H1 (cell line): ENCODE measurements around the gene AHRR. TPM values are rescaled to one million over a fixed set of nuclear protein-coding genes. Genes with fewer than 3 reads are reported as not detected.

Experiments
- CTCF ChIA-PET: fragments of 300-600 bp; sonication (Branson Sonifier 250); formaldehyde crosslinking; loops from one replicate; lab custom pipeline; 2021; ENCODE audit not compliant: partially characterized antibody; lab: Charles Lee
- POLR2A ChIA-PET: fragments of 300-600 bp; sonication (Branson Sonifier 250); formaldehyde crosslinking; loops from one replicate; lab custom pipeline; 2021; ENCODE audit warnings: inconsistent platforms; ENCODE audit not compliant: partially characterized antibody; lab: Charles Lee
- DNase-seq, 2 experiments: peaks; one replicate each; pipeline versions ENCODE4 v3.0.0 to v3.0.0-alpha.2; 2010 to 2022; ENCODE audit warnings: low spot score in 2 of 2, low read depth in 1 of 2, mixed read lengths in 1 of 2
- FAIRE-seq: peaks from 2 replicates; lab custom pipeline; 2011; peaks lifted over from hg19 to GRCh38; lab: Jason Lieb, UNC
- H2AFZ ChIP-seq: 2 replicates; pipeline ENCODE4 v1.8.1; 2012; ENCODE audit warnings: low read length, inconsistent platforms
- H2AK5ac ChIP-seq: 2 replicates; pipeline ENCODE4 v1.6.1; 2013; ENCODE audit warnings: low read depth, low read length
- H2BK120ac ChIP-seq: replicated peaks from 2 replicates; pipeline ENCODE3; 2013; ENCODE audit warnings: low read depth, low read length, inconsistent platforms
- H2BK12ac ChIP-seq: 2 replicates; pipeline ENCODE4 v1.6.1; 2013; ENCODE audit warnings: low read depth, low read length
- H2BK15ac ChIP-seq: 2 replicates; pipeline ENCODE4 v1.6.1; 2013; ENCODE audit warnings: low read length
- H2BK20ac ChIP-seq: 2 replicates; pipeline ENCODE4 v1.6.1; 2013; ENCODE audit warnings: low read length
- H2BK5ac ChIP-seq: 2 replicates; pipeline ENCODE4 v1.6.1; 2013; ENCODE audit warnings: low read depth, low read length
- H3K14ac ChIP-seq: 2 replicates; pipeline ENCODE4 v1.6.1; 2013; ENCODE audit warnings: inconsistent platforms; ENCODE audit not compliant: insufficient read length
- H3K18ac ChIP-seq: 2 replicates; pipeline ENCODE4 v1.6.1; 2013; ENCODE audit warnings: low read length; ENCODE audit errors: extremely low read depth
- H3K23ac ChIP-seq: 2 replicates; pipeline ENCODE4 v1.6.1; 2013; ENCODE audit warnings: inconsistent platforms; ENCODE audit not compliant: insufficient read length
- H3K23me2 ChIP-seq: 2 replicates; pipeline ENCODE4 v1.6.1; 2013; ENCODE audit warnings: low read depth, low read length
- H3K27ac ChIP-seq: 2 replicates; pipeline ENCODE4 v1.6.1; 2011; ENCODE audit warnings: low read depth, low read length, inconsistent platforms
- H3K27me3 ChIP-seq, 4 experiments: replicated peaks in 1 of 4; 1 replicate in 1 of 4; 2 replicates in 3 of 4; pipeline versions ENCODE4 v1.6.1 to v1.8.1; 2011 to 2013; ENCODE audit warnings: low read length in 3 of 4, mild to moderate bottlenecking in 3 of 4, inconsistent platforms in 2 of 4, mixed read lengths in 2 of 4, moderate library complexity in 1 of 4; ENCODE audit not compliant: control insufficient read depth in 3 of 4, insufficient read depth in 3 of 4; ENCODE audit errors: extremely low read depth in 1 of 4
- H3K36me3 ChIP-seq, 4 experiments: 2 replicates each; pipeline versions ENCODE4 v1.6.1 to v1.8.1; 2011 to 2013; ENCODE audit warnings: mild to moderate bottlenecking in 4 of 4, low read length in 3 of 4, moderate library complexity in 2 of 4, control low read depth in 1 of 4, inconsistent platforms in 1 of 4; ENCODE audit not compliant: insufficient read depth in 4 of 4, control insufficient read depth in 2 of 4
- H3K4ac ChIP-seq: replicated peaks from 2 replicates; pipeline ENCODE3; 2013; ENCODE audit warnings: low read length, low read depth, mixed read lengths, inconsistent platforms; ENCODE audit not compliant: insufficient read length
- H3K4me1 ChIP-seq, 4 experiments: replicated peaks in 1 of 4; 1 replicate in 1 of 4; 2 replicates in 3 of 4; pipeline versions ENCODE4 v1.6.1 to v1.8.1; 2011 to 2013; ENCODE audit warnings: low read length in 3 of 4, inconsistent platforms in 2 of 4, mixed read lengths in 1 of 4; ENCODE audit not compliant: insufficient read depth in 4 of 4, control insufficient read depth in 3 of 4
- H3K4me2 ChIP-seq, 2 experiments: 2 replicates each; pipeline versions ENCODE4 v1.6.1 to v1.8.1; 2011 to 2013; ENCODE audit warnings: low read depth in 2 of 2, low read length in 2 of 2, control low read depth in 1 of 2, inconsistent platforms in 1 of 2, mild to moderate bottlenecking in 1 of 2; ENCODE audit not compliant: insufficient read depth in 1 of 2
- H3K4me3 ChIP-seq, 4 experiments: fragments of 200-600, 300-600 bp in 1 of 4; sonication (generic), shearing (Covaris generic), sonication (Bioruptor Twin) in 1 of 4; 2 replicates each; pipeline versions ENCODE4 v1.5.1 to v1.8.1; 2011 to 2016; ENCODE audit warnings: low read length in 4 of 4, low read depth in 3 of 4, control low read depth in 2 of 4, inconsistent platforms in 2 of 4, mild to moderate bottlenecking in 2 of 4, mixed read lengths in 1 of 4, moderate library complexity in 1 of 4; ENCODE audit not compliant: insufficient read depth in 2 of 4; ENCODE audit errors: extremely low read depth in 1 of 4
- H3K56ac ChIP-seq: replicated peaks from 2 replicates; pipeline ENCODE3; 2013; ENCODE audit warnings: low read depth, mild to moderate bottlenecking, mixed read lengths, low read length, inconsistent platforms; ENCODE audit not compliant: insufficient read length
- H3K79me1 ChIP-seq: 2 replicates; pipeline ENCODE4 v1.6.1; 2013; ENCODE audit warnings: low read depth, low read length, control low read depth
- H3K79me2 ChIP-seq, 2 experiments: 2 replicates each; pipeline versions ENCODE4 v1.6.1 to v1.8.1; 2012 to 2013; ENCODE audit warnings: low read length in 2 of 2, mild to moderate bottlenecking in 2 of 2, inconsistent platforms in 1 of 2; ENCODE audit not compliant: insufficient read depth in 2 of 2, control insufficient read depth in 1 of 2
- H3K9ac ChIP-seq, 4 experiments: replicated peaks in 1 of 4; 1 replicate in 1 of 4; 2 replicates in 3 of 4; pipeline versions ENCODE4 v1.6.1 to v1.8.1; 2011 to 2013; ENCODE audit warnings: low read depth in 3 of 4, low read length in 3 of 4, control low read depth in 2 of 4, mild to moderate bottlenecking in 2 of 4, moderate library complexity in 2 of 4, inconsistent platforms in 1 of 4; ENCODE audit errors: extremely low read depth in 1 of 4
- H3K9me3 ChIP-seq, 2 experiments: 2 replicates each; pipeline versions ENCODE4 v1.6.1 to v1.8.1; 2012 to 2013; ENCODE audit warnings: mild to moderate bottlenecking in 2 of 2, moderate library complexity in 2 of 2, control low read depth in 1 of 2, inconsistent platforms in 1 of 2, low read depth in 1 of 2, low read length in 1 of 2, mixed read lengths in 1 of 2; ENCODE audit not compliant: insufficient read depth in 2 of 2
- H4K20me1 ChIP-seq, 2 experiments: replicated peaks in 1 of 2; 2 replicates each; pipeline versions ENCODE3 to v1.8.1; 2011 to 2013; ENCODE audit warnings: inconsistent platforms in 2 of 2, low read length in 2 of 2, mild to moderate bottlenecking in 1 of 2; ENCODE audit not compliant: insufficient read depth in 2 of 2, control insufficient read depth in 1 of 2
- H4K5ac ChIP-seq: 2 replicates; pipeline ENCODE4 v1.6.1; 2013; ENCODE audit warnings: low read length, low read depth, mixed read lengths, inconsistent platforms; ENCODE audit not compliant: insufficient read length
- H4K8ac ChIP-seq: 2 replicates; pipeline ENCODE4 v1.8.0; 2013; ENCODE audit warnings: mild to moderate bottlenecking, moderate library complexity, low read length, inconsistent platforms; ENCODE audit not compliant: insufficient read depth; ENCODE audit errors: extremely low read depth
- H4K91ac ChIP-seq: replicated peaks from 2 replicates; pipeline ENCODE3; 2013; ENCODE audit warnings: low read length, mixed read lengths, inconsistent platforms; ENCODE audit not compliant: insufficient read length
- BCL11A ChIP-seq, 2 experiments: IDR thresholded peaks; one replicate each; pipeline ENCODE4 v1.6.1; 2011; ENCODE audit warnings: low read depth in 2 of 2, low read length in 2 of 2, mild to moderate bottlenecking in 2 of 2
- CBX8 ChIP-seq: fragments of 300-800, 300-1000 bp; sonication (generic); IDR thresholded peaks from 2 replicates; pipeline ENCODE4 v1.7.1; 2016; ENCODE audit warnings: low read depth, low read length, borderline replicate concordance
- CEBPB ChIP-seq: IDR thresholded peaks from 2 replicates; pipeline ENCODE4 v1.6.1; 2012; ENCODE audit warnings: low read depth, low read length
- EZH2 ChIP-seq: fragments of 200-600 bp; sonication (generic); IDR thresholded peaks from 2 replicates; pipeline ENCODE4 v1.7.1; 2012; ENCODE audit warnings: low read depth, mild to moderate bottlenecking, moderate library complexity, low read length, inconsistent platforms; ENCODE audit not compliant: severe bottlenecking
- FOSL1 ChIP-seq: IDR thresholded peaks from 2 replicates; pipeline ENCODE4 v1.6.1; 2011; ENCODE audit warnings: mild to moderate bottlenecking, low read depth, low read length, moderate library complexity; ENCODE audit not compliant: insufficient read depth
- HDAC6 ChIP-seq: IDR thresholded peaks from one replicate; pipeline ENCODE4 v1.7.1; 2012; ENCODE audit warnings: low read depth, mild to moderate bottlenecking, inconsistent platforms, low read length, moderate library complexity
- MAFK ChIP-seq: IDR thresholded peaks from 2 replicates; pipeline ENCODE4 v1.6.1; 2012; ENCODE audit warnings: low read depth, mild to moderate bottlenecking, improper control_type of control experiment, low read length
- NANOG ChIP-seq: IDR thresholded peaks from 2 replicates; pipeline ENCODE4 v1.6.1; 2011; ENCODE audit warnings: low read length, low read depth, mild to moderate bottlenecking, inconsistent platforms; ENCODE audit not compliant: insufficient read depth, poor library complexity, severe bottlenecking
- POLR2AphosphoS5 ChIP-seq: IDR thresholded peaks from 2 replicates; pipeline ENCODE4 v1.6.1; 2011; ENCODE audit warnings: low read depth, low read length
- SIRT6 ChIP-seq: IDR thresholded peaks from one replicate; pipeline ENCODE4 v1.7.1; 2012; ENCODE audit warnings: low read length, inconsistent platforms
- SP2 ChIP-seq: IDR thresholded peaks from 2 replicates; pipeline ENCODE4 v1.6.1; 2012; ENCODE audit warnings: mild to moderate bottlenecking, low read length, inconsistent platforms
- SP4 ChIP-seq: IDR thresholded peaks from 2 replicates; pipeline ENCODE4 v1.6.1; 2012; ENCODE audit warnings: low read length, inconsistent platforms
- WGBS, 2 experiments: shearing (Covaris generic) in 1 of 2; methylation state at CpG; one replicate each; pipeline versions ENCODE4 v1.1.6 to v1.1.7; 2013 to 2015; ENCODE audit warnings: low lambda C conversion rate in 2 of 2, mixed read lengths in 2 of 2, inconsistent platforms in 1 of 2, low coverage in 1 of 2, missing lambda C conversion rate in 1 of 2; ENCODE audit not compliant: insufficient replicate concordance in 2 of 2, insufficient coverage in 1 of 2, insufficient read length in 1 of 2; ENCODE audit errors: extremely low coverage in 1 of 2, missing lambda C conversion rate in 1 of 2; 5-methylcytosine and 5-hydroxymethylcytosine counted together
- polyA plus RNA-seq, 7 experiments: library from polyadenylated mRNA; depleted of rRNA in 3 of 7; stranded (reverse) in 5 of 7; unstranded in 2 of 7; fragments of >200 nt in 5 of 7; fragments of 200-250 nt in 2 of 7; gene quantifications; 1 replicate in 5 of 7; 2 replicates in 1 of 7; 4 replicates in 1 of 7; pipeline versions ENCODE4 v1.2.1 to v1.2.3, GENCODE V29; 2011 to 2013; ENCODE audit warnings: missing spikeins in 2 of 7, mixed read lengths in 2 of 7
- total RNA-seq: library from RNA; stranded (reverse); fragmentation: NEBNext Ultra II Directional; extraction: Animal tissue kit (Norgen Biotek cat#: 25700); gene quantifications from 2 replicates; pipeline ENCODE4 v1.2.1, GENCODE V29; 2021

The AHRR gene
- total and polyA plus RNA-seq, 2 of the 8 experiments (the other 6 are each of a cell fraction or from before 2014, with no cell fraction given) = 0.41 to 0.80 TPM

DNA sequence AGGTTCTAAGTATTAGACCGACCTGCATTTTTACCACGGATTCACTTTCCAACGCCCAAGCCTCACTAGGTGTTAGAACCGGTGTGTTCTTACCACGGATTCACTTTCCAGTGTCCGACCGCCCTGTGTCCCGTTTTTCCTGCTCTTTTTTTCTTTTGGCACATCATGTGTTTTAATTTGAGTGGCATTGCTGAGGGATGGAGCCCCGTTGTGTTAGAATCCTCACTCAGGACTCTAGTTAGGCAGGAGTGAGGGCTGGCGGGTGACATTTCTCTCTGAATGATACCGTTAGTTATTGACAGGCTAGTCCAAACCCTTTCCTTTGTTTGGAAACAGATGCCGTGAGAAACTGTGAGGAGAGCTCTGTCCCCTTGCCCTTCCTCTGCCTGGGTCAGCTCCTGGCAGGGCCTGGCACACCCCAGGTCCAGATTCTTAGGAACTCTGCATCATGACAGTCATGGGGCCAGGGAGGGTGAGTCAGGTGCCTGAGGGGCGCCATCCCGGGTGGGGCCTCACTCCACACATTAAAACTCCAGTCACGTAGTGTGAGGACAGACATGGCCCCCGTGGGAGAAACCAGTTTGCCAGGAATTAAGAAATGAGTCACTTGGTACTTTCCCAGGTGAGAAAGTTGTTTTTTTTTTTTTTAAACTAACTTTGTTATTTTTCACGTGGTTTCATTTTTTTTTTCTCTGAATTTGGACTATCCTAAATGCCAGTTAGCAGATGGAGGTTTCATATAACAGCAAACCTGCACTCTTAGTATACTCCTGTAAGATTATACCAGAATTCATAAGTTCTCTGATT lies 137.2 kb downstream of the AHRR start:
- Histone ChIP-seq H3K4me1 (peaks cover 2 to 7% (median 2%) of the 10 kb centered on the region in 4 experiments; a peak in 5 of 7 replicates), H2BK12ac (no peak overlapping the region), H3K4ac (no peak overlapping the region), H3K14ac (no peak overlapping the region), H3K79me2 (0 out of 4 replicates have a peak, but pooled peaks cover 0 to 3% of the 10 kb centered on the region in 2 experiments), H4K5ac (no peak overlapping the region), H3K9ac (no peak overlapping the region), H3K56ac (no peak overlapping the region), H3K4me2 (no peak overlapping the region), H2AFZ (no peak overlapping the region), H4K91ac (no peak overlapping the region), H3K23me2 (no peaks in the 10 kb centered on the region), H3K9me3 (no peaks in the 10 kb centered on the region), H2BK20ac (no peak overlapping the region), H3K4me3 (no peak overlapping the region), H4K20me1 (peaks cover 2 to 3% of the 10 kb centered on the region in 2 experiments), H2BK15ac (no peak overlapping the region), H4K8ac (no peak overlapping the region), H2BK120ac (no peak overlapping the region), H3K36me3 (peaks cover 2 to 17% (median 6%) of the 10 kb centered on the region in 4 experiments; a peak in 4 of 8 replicates), H3K27ac (no peak overlapping the region), H3K79me1 (peaks cover 4% of the 10 kb centered on the region), H3K27me3 (no peaks in the 10 kb centered on the region), H2AK5ac (no peak overlapping the region), H3K23ac (no peak overlapping the region), H2BK5ac (no peak overlapping the region), H3K18ac (no peak overlapping the region)
- no peak for DNase-seq
- CTCF ChIA-PET = interaction anchor here (1.3 to 1.9 kb wide), 2 partner anchors 12 kb away, joined by 4 to 8 read pairs; no protein-coding TSS in a partner anchor
- FAIRE-seq = no peak
- 88% methylated on average over 17 of the region's 17 CpGs; no CpG with 5 or more reads in 1 of the 2 experiments for WGBS, 2 experiments
- POLR2A ChIA-PET = no interaction called here
- TF ChIP-seq MAFK (no peak), CBX8 (no peak), SP4 (no peak), POLR2AphosphoS5 (no peak), EZH2 (no peak), SP2 (no peak), FOSL1 (no peak), BCL11A (IDR thresholded peaks at IDR 0.05; ENCODE audit: low read depth in 2 of 2, low read length in 2 of 2) (no peak), HDAC6 (no peak), SIRT6 (no peak), CEBPB (no peak), NANOG (no peak)
